GM12873 (cell line): ENCODE data around the gene ANKRD33B.

Experiments
- CTCF ChIP-seq: IDR thresholded peaks from 2 replicates; pipeline ENCODE4 v1.5.1; 2012; ENCODE audit warnings: low read depth, mild to moderate bottlenecking, moderate library complexity, low read length, control low read depth; ENCODE audit not compliant: insufficient read depth; ENCODE audit errors: missing control alignments

The ANKRD33B gene

DNA sequence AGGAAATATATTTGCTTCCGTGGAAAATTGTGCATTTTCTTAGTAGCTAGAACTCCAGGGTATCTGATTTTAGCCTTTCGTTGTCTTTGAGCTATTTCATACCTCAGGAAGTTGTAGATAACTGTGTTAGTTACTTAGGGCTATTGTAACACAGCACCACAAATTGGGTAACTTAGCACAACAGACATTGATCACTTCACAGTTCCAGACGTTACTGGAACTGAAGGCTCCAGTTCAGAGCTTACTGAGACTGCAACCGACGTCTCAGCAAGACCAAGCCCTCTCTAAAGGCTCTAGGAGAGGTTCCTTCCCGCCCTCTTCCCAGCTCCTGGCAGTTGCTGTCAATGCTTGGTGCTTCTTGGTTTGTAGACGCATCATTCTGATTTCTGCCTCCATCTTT is 17.7 kb upstream of the ANKRD33B start:
- no peak for TF ChIP-seq CTCF

- TF ChIP-seq CTCF, result no peak
These were observed 15.3 kb upstream of the ANKRD33B start for GRCh38 chr5:10548418-10549122.

DNA sequence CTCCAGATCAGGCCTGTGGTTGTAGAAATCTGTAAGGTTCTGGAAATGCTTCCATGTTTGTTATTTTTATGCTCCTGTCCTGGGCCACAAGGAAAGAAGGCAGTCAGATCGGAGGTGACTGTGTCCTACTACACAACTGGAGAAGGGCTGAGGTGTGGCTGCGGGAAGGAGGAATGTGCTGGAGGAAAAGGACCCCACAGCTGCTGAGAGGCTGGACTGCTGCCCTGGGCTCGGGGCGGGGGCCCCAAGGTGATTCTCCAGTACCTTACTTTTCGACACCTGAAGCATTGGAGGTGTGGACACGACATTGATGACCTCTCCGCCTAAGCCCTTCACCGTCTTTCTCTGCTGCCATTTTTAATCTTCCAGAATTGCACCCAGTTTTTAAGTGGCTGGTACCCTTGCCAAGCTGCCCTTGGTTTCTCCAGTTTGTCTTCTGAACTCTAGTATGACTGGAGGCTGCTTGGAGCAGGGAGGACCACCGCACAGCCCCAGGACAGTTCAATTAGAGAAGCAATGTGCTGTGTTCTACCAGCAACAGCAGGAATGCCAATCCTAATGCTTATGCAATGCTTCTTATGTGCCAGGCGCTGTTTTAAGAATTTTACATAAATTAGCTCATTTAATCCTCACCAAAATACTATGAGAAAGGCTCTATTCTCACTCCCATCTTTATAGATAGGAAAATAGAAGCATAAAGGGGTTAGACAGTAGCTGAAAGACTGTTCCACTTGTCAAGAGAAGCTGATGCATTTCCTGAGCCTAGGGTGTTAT is 13.5 kb upstream of the ANKRD33B start:
- TF ChIP-seq CTCF, result no peak

- no peak for TF ChIP-seq CTCF
These were observed 12.1 kb upstream of the ANKRD33B start for GRCh38 chr5:10551782-10552138.

DNA sequence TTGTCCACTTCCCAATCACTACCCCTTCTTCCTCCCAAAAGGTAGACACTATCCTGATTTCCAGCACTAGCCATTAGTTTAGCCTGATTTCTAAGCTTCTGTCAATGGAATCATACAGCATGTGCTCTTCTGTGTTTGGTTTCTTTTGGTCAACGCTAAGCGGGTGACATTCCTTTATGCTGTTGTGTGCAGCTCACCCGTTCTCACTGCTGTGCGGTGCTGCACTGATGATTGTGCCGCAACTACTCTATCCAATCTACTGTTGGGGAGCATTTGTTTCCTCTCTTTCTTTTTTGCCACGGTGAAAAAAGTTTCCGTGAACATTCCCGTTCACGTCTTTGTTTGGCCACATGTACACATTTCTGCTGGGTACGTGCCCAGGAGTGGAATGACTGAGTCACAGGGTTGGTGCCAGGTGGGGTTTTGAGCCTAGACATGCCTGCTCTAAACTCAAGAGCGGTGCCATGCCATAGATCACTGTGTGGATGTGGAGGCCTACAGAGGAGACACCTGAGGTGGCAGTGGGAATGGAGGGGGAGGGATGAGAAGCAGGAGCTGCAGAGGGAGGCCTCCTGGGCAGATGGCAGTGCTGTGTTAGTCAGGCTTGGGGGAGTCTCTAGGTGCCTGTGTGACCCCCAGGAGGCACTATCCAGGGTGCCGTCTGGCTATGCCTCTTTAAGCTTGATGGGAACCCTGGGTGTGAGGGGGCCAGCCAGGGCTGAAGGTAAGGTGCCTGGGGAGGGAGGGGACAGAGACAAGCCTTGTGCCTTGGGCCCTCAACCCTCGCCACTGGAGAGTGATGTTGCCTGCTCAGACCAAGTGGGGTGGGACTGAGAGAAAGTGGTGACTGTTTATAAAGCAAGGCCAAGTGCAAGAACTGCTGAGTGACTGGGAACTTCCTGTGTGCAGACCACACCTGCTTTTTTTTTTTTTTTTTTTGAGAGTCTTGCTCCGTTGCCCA is 11.4 kb upstream of the ANKRD33B start:
- peak; percentile 20 for TF ChIP-seq CTCF

DNA sequence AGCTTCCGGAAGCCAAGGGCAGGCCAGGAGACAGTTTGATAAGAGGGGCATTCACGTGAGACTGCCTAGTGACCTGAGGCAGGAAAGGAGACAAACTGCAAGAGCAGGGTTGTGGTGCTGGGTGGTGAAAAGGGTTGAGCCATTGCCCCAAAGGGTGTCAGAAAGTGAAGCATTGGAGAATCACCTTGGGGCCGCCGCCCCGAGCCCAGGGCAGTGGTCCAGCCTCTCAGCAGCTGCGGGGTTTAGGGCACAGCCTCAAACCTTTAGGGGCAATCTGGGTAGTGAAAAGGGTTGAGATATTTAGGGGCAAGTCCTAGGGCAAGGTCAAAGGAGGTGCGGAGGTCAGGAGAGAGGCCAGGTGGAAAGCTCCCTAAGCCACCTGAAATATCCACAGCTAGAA is 10.4 kb upstream of the ANKRD33B start:
- TF ChIP-seq CTCF, result no peak

- no peak for TF ChIP-seq CTCF
These were observed 8.6 kb upstream of the ANKRD33B start for GRCh38 chr5:10555277-10555684.
